ENCODE results near the gene KCNJ5.

- TF ChIP-seq EZH2phosphoT487 (IDR thresholded peaks at IDR 0.05; ENCODE audit: insufficient read depth, low read depth) (no peak), EZH2 (IDR thresholded peaks at IDR 0.05; ENCODE audit: insufficient read depth, poor library complexity, severe bottlenecking) (no peak)
Observed at GRCh38 chr11:128920666-128921065, 29.5 kb downstream of the KCNJ5 start.
